H1 (cell line): ENCODE results near the gene SWT1. TPM values are rescaled to one million over a fixed set of nuclear protein-coding genes. Genes with fewer than 3 reads are reported as not detected.

Experiments
- CTCF ChIA-PET: fragments of 300-600 bp; sonication (Branson Sonifier 250); formaldehyde crosslinking; loops from one replicate; lab custom pipeline; 2021; ENCODE audit not compliant: partially characterized antibody; lab: Charles Lee
- POLR2A ChIA-PET: fragments of 300-600 bp; sonication (Branson Sonifier 250); formaldehyde crosslinking; loops from one replicate; lab custom pipeline; 2021; ENCODE audit warnings: inconsistent platforms; ENCODE audit not compliant: partially characterized antibody; lab: Charles Lee
- DNase-seq, 2 experiments: peaks; one replicate each; pipeline versions ENCODE4 v3.0.0 to v3.0.0-alpha.2; 2010 to 2022; ENCODE audit warnings: low spot score in 2 of 2, low read depth in 1 of 2, mixed read lengths in 1 of 2
- FAIRE-seq: peaks from 2 replicates; lab custom pipeline; 2011; peaks lifted over from hg19 to GRCh38; lab: Jason Lieb, UNC
- H2AFZ ChIP-seq: 2 replicates; pipeline ENCODE4 v1.8.1; 2012; ENCODE audit warnings: low read length, inconsistent platforms
- H2AK5ac ChIP-seq: 2 replicates; pipeline ENCODE4 v1.6.1; 2013; ENCODE audit warnings: low read depth, low read length
- H2BK120ac ChIP-seq: replicated peaks from 2 replicates; pipeline ENCODE3; 2013; ENCODE audit warnings: low read depth, low read length, inconsistent platforms
- H2BK12ac ChIP-seq: 2 replicates; pipeline ENCODE4 v1.6.1; 2013; ENCODE audit warnings: low read depth, low read length
- H2BK15ac ChIP-seq: 2 replicates; pipeline ENCODE4 v1.6.1; 2013; ENCODE audit warnings: low read length
- H2BK20ac ChIP-seq: 2 replicates; pipeline ENCODE4 v1.6.1; 2013; ENCODE audit warnings: low read length
- H2BK5ac ChIP-seq: 2 replicates; pipeline ENCODE4 v1.6.1; 2013; ENCODE audit warnings: low read depth, low read length
- H3K14ac ChIP-seq: 2 replicates; pipeline ENCODE4 v1.6.1; 2013; ENCODE audit warnings: inconsistent platforms; ENCODE audit not compliant: insufficient read length
- H3K18ac ChIP-seq: 2 replicates; pipeline ENCODE4 v1.6.1; 2013; ENCODE audit warnings: low read length; ENCODE audit errors: extremely low read depth
- H3K23ac ChIP-seq: 2 replicates; pipeline ENCODE4 v1.6.1; 2013; ENCODE audit warnings: inconsistent platforms; ENCODE audit not compliant: insufficient read length
- H3K23me2 ChIP-seq: 2 replicates; pipeline ENCODE4 v1.6.1; 2013; ENCODE audit warnings: low read depth, low read length
- H3K27ac ChIP-seq: 2 replicates; pipeline ENCODE4 v1.6.1; 2011; ENCODE audit warnings: low read depth, low read length, inconsistent platforms
- H3K27me3 ChIP-seq, 4 experiments: replicated peaks in 1 of 4; 1 replicate in 1 of 4; 2 replicates in 3 of 4; pipeline versions ENCODE4 v1.6.1 to v1.8.1; 2011 to 2013; ENCODE audit warnings: low read length in 3 of 4, mild to moderate bottlenecking in 3 of 4, inconsistent platforms in 2 of 4, mixed read lengths in 2 of 4, moderate library complexity in 1 of 4; ENCODE audit not compliant: control insufficient read depth in 3 of 4, insufficient read depth in 3 of 4; ENCODE audit errors: extremely low read depth in 1 of 4
- H3K36me3 ChIP-seq, 4 experiments: 2 replicates each; pipeline versions ENCODE4 v1.6.1 to v1.8.1; 2011 to 2013; ENCODE audit warnings: mild to moderate bottlenecking in 4 of 4, low read length in 3 of 4, moderate library complexity in 2 of 4, control low read depth in 1 of 4, inconsistent platforms in 1 of 4; ENCODE audit not compliant: insufficient read depth in 4 of 4, control insufficient read depth in 2 of 4
- H3K4ac ChIP-seq: replicated peaks from 2 replicates; pipeline ENCODE3; 2013; ENCODE audit warnings: low read length, low read depth, mixed read lengths, inconsistent platforms; ENCODE audit not compliant: insufficient read length
- H3K4me1 ChIP-seq, 4 experiments: replicated peaks in 1 of 4; 1 replicate in 1 of 4; 2 replicates in 3 of 4; pipeline versions ENCODE4 v1.6.1 to v1.8.1; 2011 to 2013; ENCODE audit warnings: low read length in 3 of 4, inconsistent platforms in 2 of 4, mixed read lengths in 1 of 4; ENCODE audit not compliant: insufficient read depth in 4 of 4, control insufficient read depth in 3 of 4
- H3K4me2 ChIP-seq, 2 experiments: 2 replicates each; pipeline versions ENCODE4 v1.6.1 to v1.8.1; 2011 to 2013; ENCODE audit warnings: low read depth in 2 of 2, low read length in 2 of 2, control low read depth in 1 of 2, inconsistent platforms in 1 of 2, mild to moderate bottlenecking in 1 of 2; ENCODE audit not compliant: insufficient read depth in 1 of 2
- H3K4me3 ChIP-seq, 4 experiments: fragments of 200-600, 300-600 bp in 1 of 4; sonication (generic), shearing (Covaris generic), sonication (Bioruptor Twin) in 1 of 4; 2 replicates each; pipeline versions ENCODE4 v1.5.1 to v1.8.1; 2011 to 2016; ENCODE audit warnings: low read length in 4 of 4, low read depth in 3 of 4, control low read depth in 2 of 4, inconsistent platforms in 2 of 4, mild to moderate bottlenecking in 2 of 4, mixed read lengths in 1 of 4, moderate library complexity in 1 of 4; ENCODE audit not compliant: insufficient read depth in 2 of 4; ENCODE audit errors: extremely low read depth in 1 of 4
- H3K56ac ChIP-seq: replicated peaks from 2 replicates; pipeline ENCODE3; 2013; ENCODE audit warnings: low read depth, mild to moderate bottlenecking, mixed read lengths, low read length, inconsistent platforms; ENCODE audit not compliant: insufficient read length
- H3K79me1 ChIP-seq: 2 replicates; pipeline ENCODE4 v1.6.1; 2013; ENCODE audit warnings: low read depth, low read length, control low read depth
- H3K79me2 ChIP-seq, 2 experiments: 2 replicates each; pipeline versions ENCODE4 v1.6.1 to v1.8.1; 2012 to 2013; ENCODE audit warnings: low read length in 2 of 2, mild to moderate bottlenecking in 2 of 2, inconsistent platforms in 1 of 2; ENCODE audit not compliant: insufficient read depth in 2 of 2, control insufficient read depth in 1 of 2
- H3K9ac ChIP-seq, 4 experiments: replicated peaks in 1 of 4; 1 replicate in 1 of 4; 2 replicates in 3 of 4; pipeline versions ENCODE4 v1.6.1 to v1.8.1; 2011 to 2013; ENCODE audit warnings: low read depth in 3 of 4, low read length in 3 of 4, control low read depth in 2 of 4, mild to moderate bottlenecking in 2 of 4, moderate library complexity in 2 of 4, inconsistent platforms in 1 of 4; ENCODE audit errors: extremely low read depth in 1 of 4
- H3K9me3 ChIP-seq, 2 experiments: 2 replicates each; pipeline versions ENCODE4 v1.6.1 to v1.8.1; 2012 to 2013; ENCODE audit warnings: mild to moderate bottlenecking in 2 of 2, moderate library complexity in 2 of 2, control low read depth in 1 of 2, inconsistent platforms in 1 of 2, low read depth in 1 of 2, low read length in 1 of 2, mixed read lengths in 1 of 2; ENCODE audit not compliant: insufficient read depth in 2 of 2
- H4K20me1 ChIP-seq, 2 experiments: replicated peaks in 1 of 2; 2 replicates each; pipeline versions ENCODE3 to v1.8.1; 2011 to 2013; ENCODE audit warnings: inconsistent platforms in 2 of 2, low read length in 2 of 2, mild to moderate bottlenecking in 1 of 2; ENCODE audit not compliant: insufficient read depth in 2 of 2, control insufficient read depth in 1 of 2
- H4K5ac ChIP-seq: 2 replicates; pipeline ENCODE4 v1.6.1; 2013; ENCODE audit warnings: low read length, low read depth, mixed read lengths, inconsistent platforms; ENCODE audit not compliant: insufficient read length
- H4K8ac ChIP-seq: 2 replicates; pipeline ENCODE4 v1.8.0; 2013; ENCODE audit warnings: mild to moderate bottlenecking, moderate library complexity, low read length, inconsistent platforms; ENCODE audit not compliant: insufficient read depth; ENCODE audit errors: extremely low read depth
- H4K91ac ChIP-seq: replicated peaks from 2 replicates; pipeline ENCODE3; 2013; ENCODE audit warnings: low read length, mixed read lengths, inconsistent platforms; ENCODE audit not compliant: insufficient read length
- ASH2L ChIP-seq: fragments of 200-600, 300-600 bp; sonication (generic); IDR thresholded peaks from one replicate; pipeline ENCODE4 v1.7.1; 2017; ENCODE audit warnings: low read length
- EGR1 ChIP-seq: IDR thresholded peaks from 2 replicates; pipeline ENCODE4 v1.6.1; 2011; ENCODE audit warnings: low read depth, low read length, borderline replicate concordance
- HDAC6 ChIP-seq: IDR thresholded peaks from one replicate; pipeline ENCODE4 v1.7.1; 2012; ENCODE audit warnings: low read depth, mild to moderate bottlenecking, inconsistent platforms, low read length, moderate library complexity
- KDM4A ChIP-seq: IDR thresholded peaks from one replicate; pipeline ENCODE4 v1.7.1; 2012; ENCODE audit warnings: low read depth, mild to moderate bottlenecking, moderate library complexity, low read length, inconsistent platforms; ENCODE audit not compliant: severe bottlenecking
- POLR2AphosphoS5 ChIP-seq: IDR thresholded peaks from 2 replicates; pipeline ENCODE4 v1.6.1; 2011; ENCODE audit warnings: low read depth, low read length
- RAD21 ChIP-seq, 2 experiments: IDR thresholded peaks in 1 of 2; conservative IDR thresholded peaks in 1 of 2; 2 replicates each; pipeline ENCODE4 v1.6.1; 2011; ENCODE audit warnings: low read depth in 2 of 2, low read length in 2 of 2, improper control_type of control experiment in 1 of 2, inconsistent platforms in 1 of 2, mild to moderate bottlenecking in 1 of 2, moderate library complexity in 1 of 2
- RBBP5 ChIP-seq: IDR thresholded peaks from 2 replicates; pipeline ENCODE4 v1.7.1; 2012; ENCODE audit warnings: low read depth, mild to moderate bottlenecking, inconsistent platforms, low read length, moderate library complexity, borderline replicate concordance
- TAF7 ChIP-seq: optimal IDR thresholded peaks from 2 replicates; pipeline ENCODE3; 2011; ENCODE audit warnings: low read depth, mild to moderate bottlenecking, inconsistent platforms, low read length, moderate library complexity, borderline replicate concordance
- YY1 ChIP-seq: IDR thresholded peaks from 2 replicates; pipeline ENCODE4 v1.6.1; 2011; ENCODE audit warnings: low read depth, mild to moderate bottlenecking, low read length
- WGBS, 2 experiments: shearing (Covaris generic) in 1 of 2; methylation state at CpG; one replicate each; pipeline versions ENCODE4 v1.1.6 to v1.1.7; 2013 to 2015; ENCODE audit warnings: low lambda C conversion rate in 2 of 2, mixed read lengths in 2 of 2, inconsistent platforms in 1 of 2, low coverage in 1 of 2, missing lambda C conversion rate in 1 of 2; ENCODE audit not compliant: insufficient replicate concordance in 2 of 2, insufficient coverage in 1 of 2, insufficient read length in 1 of 2; ENCODE audit errors: extremely low coverage in 1 of 2, missing lambda C conversion rate in 1 of 2; 5-methylcytosine and 5-hydroxymethylcytosine counted together
- polyA plus RNA-seq, 7 experiments: library from polyadenylated mRNA; depleted of rRNA in 3 of 7; stranded (reverse) in 5 of 7; unstranded in 2 of 7; fragments of >200 nt in 5 of 7; fragments of 200-250 nt in 2 of 7; gene quantifications; 1 replicate in 5 of 7; 2 replicates in 1 of 7; 4 replicates in 1 of 7; pipeline versions ENCODE4 v1.2.1 to v1.2.3, GENCODE V29; 2011 to 2013; ENCODE audit warnings: missing spikeins in 2 of 7, mixed read lengths in 2 of 7
- total RNA-seq: library from RNA; stranded (reverse); fragmentation: NEBNext Ultra II Directional; extraction: Animal tissue kit (Norgen Biotek cat#: 25700); gene quantifications from 2 replicates; pipeline ENCODE4 v1.2.1, GENCODE V29; 2021
- TF ChIP-seq, protein P1 (sequence below): IDR thresholded peaks from 2 replicates; pipeline ENCODE4 v1.6.1; 2012; ENCODE audit warnings: inconsistent platforms

Gene SWT1
- total and polyA plus RNA-seq, 2 of the 8 experiments (the other 6 are each of a cell fraction or from before 2014, with no cell fraction given), result 1.4 to 6.2 TPM

DNA sequence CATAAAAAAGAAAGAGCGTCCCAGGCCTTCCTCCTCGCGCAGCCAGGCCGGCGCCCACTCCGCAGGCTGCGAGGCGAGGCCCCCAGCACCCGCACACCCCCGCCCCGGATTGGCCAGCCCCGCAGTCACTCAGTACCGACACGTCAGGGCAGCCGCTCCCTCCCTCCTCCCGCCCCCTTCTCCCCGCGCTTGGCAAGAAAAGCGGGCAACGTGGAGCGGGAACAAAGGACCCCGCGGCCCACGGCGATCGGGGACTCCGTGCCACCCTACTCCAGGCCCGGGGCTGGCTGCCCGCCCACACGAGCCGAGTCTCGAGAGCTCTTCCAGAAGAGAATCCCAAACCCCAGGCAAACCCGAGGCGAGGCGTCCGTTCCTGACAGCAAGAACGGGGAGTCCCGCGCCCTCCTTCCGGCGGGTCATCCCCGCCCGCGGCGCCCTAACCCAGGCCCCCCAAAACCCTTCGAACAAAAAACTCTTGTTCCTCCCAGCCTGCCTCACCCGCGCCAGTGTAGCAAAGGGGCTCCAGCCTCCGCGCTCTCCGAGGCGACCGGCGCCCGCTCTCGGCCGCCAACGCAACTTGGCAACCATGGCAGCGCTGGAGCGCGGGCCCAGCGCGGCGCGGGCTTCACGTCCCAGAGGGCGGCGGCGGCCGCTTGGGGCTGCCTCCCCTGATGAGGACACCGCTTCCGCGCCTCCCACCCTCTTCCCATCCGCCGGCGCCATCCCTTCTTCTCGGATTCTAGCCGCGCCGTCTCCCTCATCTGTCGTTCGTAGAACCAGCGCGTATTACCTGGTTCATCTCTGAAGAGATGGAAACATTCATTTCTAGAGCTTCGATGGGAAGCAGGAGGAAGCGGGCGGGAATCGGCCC is 159.4 kb downstream of the SWT1 start:
- Histone ChIP-seq H2AFZ (no peak overlapping the region), H2BK15ac (0 out of 2 replicates have a peak overlapping the region, but pooled peaks have one; percentile 11), H2BK5ac (peak overlapping the region; percentile 89), H3K56ac (peak overlapping the region; percentile 95), H2AK5ac (0 out of 2 replicates have a peak overlapping the region, but pooled peaks have one; percentile 34), H3K79me2 (peaks cover 42 to 56% of the 10 kb centered on the region in 2 experiments), H3K4me3 (peak overlapping the region; percentile 89 to 97 (median 92)), H2BK120ac (no peak overlapping the region), H3K14ac (peak overlapping the region; percentile 18), H4K5ac (peak overlapping the region; percentile 81), H3K36me3 (peaks cover 0 to 2% (median 0%) of the 10 kb centered on the region in 4 experiments; a peak in 2 of 8 replicates), H3K4ac (peak overlapping the region; percentile 97), H4K20me1 (peaks cover 14 to 18% of the 10 kb centered on the region in 2 experiments), H3K23me2 (peaks cover 11% of the 10 kb centered on the region), H2BK12ac (no peak overlapping the region; the same call in none of the 2 replicates), H2BK20ac (no peak overlapping the region), H3K18ac (peak overlapping the region; percentile 89), H3K27me3 (no peaks in the 10 kb centered on the region), H3K9me3 (no peaks in the 10 kb centered on the region), H3K23ac (no peak overlapping the region), H3K79me1 (no peaks in the 10 kb centered on the region), H4K91ac (peak overlapping the region; percentile 88), H3K9ac (peak overlapping the region; percentile 92 to 97 (median 94)), H4K8ac (peak overlapping the region; percentile 94), H3K4me2 (peak overlapping the region; percentile 95 to 96), H3K27ac (peak overlapping the region; percentile 83), H3K4me1 (peaks cover 0 to 4% (median 3%) of the 10 kb centered on the region in 4 experiments; a peak in 5 of 7 replicates)
- 2% methylated on average over 52 of the region's 88 CpGs; no CpG with 5 or more reads in 1 of the 2 experiments for WGBS, 2 experiments
- FAIRE-seq, result no peak
- ChIA-PET CTCF (interaction anchor here (0.6 to 4.1 kb wide), 13 partner anchors 32 to 364 kb away, joined by 3 to 32 read pairs (median 4); no protein-coding TSS in a partner anchor), POLR2A (interaction anchor here (0.8 to 2.6 kb wide), 16 partner anchors 10 to 488 kb away, joined by 3 to 8 read pairs (median 4); no protein-coding TSS in a partner anchor)
- DNase-seq, result peak; percentile 54 to 90
- 0 out of 4 replicates have a peak, but pooled peaks of 1 of the 2 experiments have one; percentile 0 for TF ChIP-seq RAD21 (IDR thresholded peaks at IDR 0.05 in 1 of 2, conservative IDR thresholded peaks at IDR 0.05 in 1 of 2; ENCODE audit: low read depth in 2 of 2, low read length in 2 of 2)
- peak; percentile 40 for TF ChIP-seq TAF7
- TF ChIP-seq KDM4A, result peak; percentile 80
- no peak for TF ChIP-seq EGR1
- TF ChIP-seq, protein P1, sequence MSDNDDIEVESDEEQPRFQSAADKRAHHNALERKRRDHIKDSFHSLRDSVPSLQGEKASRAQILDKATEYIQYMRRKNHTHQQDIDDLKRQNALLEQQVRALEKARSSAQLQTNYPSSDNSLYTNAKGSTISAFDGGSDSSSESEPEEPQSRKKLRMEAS, result peak; percentile 87
- peak; percentile 84 for TF ChIP-seq ASH2L
- TF ChIP-seq HDAC6, result no peak
- peak; percentile 73; the same call in 1 of the 2 replicates for TF ChIP-seq RBBP5
- TF ChIP-seq YY1, result no peak
- TF ChIP-seq POLR2AphosphoS5, result peak; percentile 90; the same call in 1 of the 2 replicates
